OCI-LY7 (cell line): ENCODE results near the gene LRRC10. TPM values are rescaled to one million over a fixed set of nuclear protein-coding genes. Genes with fewer than 3 reads are reported as not detected.

Experiments used
- BruUV-seq: library from RNA; stranded (reverse); fragments of 400-500 nt; replicated peaks from 2 replicates; lab custom pipeline; 2021; lab: Mats Ljungman, UMichigan
- CTCF ChIA-PET: fragments of 300-600 bp; sonication (Branson Sonifier 250); formaldehyde crosslinking; loops from one replicate; lab custom pipeline; 2022; ENCODE audit warnings: antibody characterized with exemption; ENCODE audit not compliant: unreplicated experiment; lab: Charles Lee
- POLR2A ChIA-PET: fragments of 300-600 bp; sonication (Branson Sonifier 250); formaldehyde crosslinking; loops from one replicate; lab custom pipeline; 2022; ENCODE audit warnings: antibody characterized with exemption; lab: Charles Lee
- DNase-seq: peaks from one replicate; pipeline ENCODE4 v3.0.0-alpha.2; 2015; ENCODE audit warnings: low spot score
- H2AFZ ChIP-seq: fragments of 200-600 bp; sonication (generic), shearing (Covaris generic); 2 replicates; pipeline ENCODE4 v1.6.1; 2014; ENCODE audit warnings: mild to moderate bottlenecking, antibody characterized with exemption, low read length, moderate library complexity
- H3K27ac ChIP-seq: fragments of 200-600 bp; sonication (generic); 2 replicates; pipeline ENCODE4 v1.5.1; 2014; ENCODE audit warnings: mixed run types, low read depth, mild to moderate bottlenecking, moderate library complexity, low read length, inconsistent platforms; ENCODE audit not compliant: poor library complexity, severe bottlenecking
- H3K36me3 ChIP-seq: fragments of 200-600 bp; sonication (generic); 2 replicates; pipeline ENCODE4 v1.6.1; 2014; ENCODE audit warnings: mild to moderate bottlenecking, antibody characterized with exemption, low read length, moderate library complexity, mixed read lengths; ENCODE audit not compliant: insufficient read depth
- H3K4me1 ChIP-seq: fragments of 200-600 bp; sonication (generic); 2 replicates; pipeline ENCODE4 v1.5.1; 2014; ENCODE audit warnings: mild to moderate bottlenecking, low read length; ENCODE audit not compliant: insufficient read depth, poor library complexity, severe bottlenecking
- H3K4me2 ChIP-seq: fragments of 200-600 bp; sonication (generic); 2 replicates; pipeline ENCODE4 v1.6.1; 2014; ENCODE audit warnings: mild to moderate bottlenecking, low read length
- H3K4me3 ChIP-seq: fragments of 200-600 bp; sonication (generic); 2 replicates; pipeline ENCODE4 v1.5.1; 2014; ENCODE audit warnings: mild to moderate bottlenecking, low read depth, low read length; ENCODE audit not compliant: poor library complexity, severe bottlenecking
- H3K79me2 ChIP-seq: fragments of 200-600 bp; sonication (generic); 2 replicates; pipeline ENCODE4 v1.6.1; 2016; ENCODE audit warnings: low read depth, mild to moderate bottlenecking, low read length, moderate library complexity, mixed read lengths; ENCODE audit not compliant: insufficient read depth
- H3K9me2 ChIP-seq: fragments of 200-600 bp; sonication (generic); 2 replicates; pipeline ENCODE4 v1.6.1; 2016; ENCODE audit warnings: mild to moderate bottlenecking, low read length, mixed read lengths; ENCODE audit not compliant: insufficient read depth
- H3K9me3 ChIP-seq: fragments of 200-600 bp; sonication (generic); 2 replicates; pipeline ENCODE4 v1.6.1; 2014; ENCODE audit warnings: mild to moderate bottlenecking, mixed run types, low read length, mixed read lengths
- H4K20me1 ChIP-seq: fragments of 200-600 bp; sonication (generic); 2 replicates; pipeline ENCODE4 v1.6.1; 2014; ENCODE audit warnings: mild to moderate bottlenecking, antibody characterized with exemption, low read length, moderate library complexity, mixed read lengths; ENCODE audit not compliant: insufficient read depth
- EZH2phosphoT487 ChIP-seq: fragments of 200-600 bp; sonication (generic); IDR thresholded peaks from 2 replicates; pipeline ENCODE4 v1.6.1; 2018; ENCODE audit warnings: low read depth, borderline replicate concordance, mild to moderate bottlenecking, mixed run types, antibody characterized with exemption, low read length, moderate library complexity, mixed read lengths
- intact Hi-C: fragments of 100-400 bp; cut with micrococcal nuclease; formaldehyde crosslinking; loops from one replicate; pipeline ENCODE4 v1.10.0; 2022; ENCODE audit not compliant: unreplicated experiment
- total RNA-seq, 2 experiments: library from RNA; depleted of rRNA in 1 of 2; stranded (reverse); fragments of >200 nt in 1 of 2; shearing (Covaris generic) in 1 of 2; gene quantifications; 2 replicates each; pipeline ENCODE4 v1.2.3, GENCODE V29; 2014 to 2022
- TF ChIP-seq, protein P1 (sequence below): fragments of 200-600 bp; sonication (generic); conservative IDR thresholded peaks from 2 replicates; pipeline ENCODE4 v1.5.1; 2014; ENCODE audit warnings: mild to moderate bottlenecking, antibody characterized with exemption, low read length, moderate library complexity, mixed read lengths

Gene LRRC10
- total RNA-seq, 2 experiments from 2014 or later: not detected

DNA sequence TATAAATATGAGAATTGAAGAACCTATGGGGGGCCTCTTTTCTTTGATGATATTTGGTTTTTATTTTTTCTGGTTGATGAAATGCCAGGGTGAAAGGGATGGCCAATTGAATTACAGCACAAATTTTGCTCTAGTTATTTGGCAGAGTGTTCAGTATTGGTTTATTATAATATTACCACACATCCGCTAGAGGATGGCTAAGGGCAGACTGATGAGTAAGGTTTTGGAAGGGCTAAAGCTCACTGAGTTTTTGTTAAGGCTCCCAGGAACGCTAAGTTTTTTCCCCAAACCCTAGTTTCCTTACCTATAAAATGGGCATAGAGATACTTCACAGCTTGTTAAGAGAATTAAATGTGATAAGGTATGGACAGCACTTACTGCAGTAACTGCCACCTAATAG lies 34.3 kb upstream of the LRRC10 start:
- Histone ChIP-seq H3K36me3 (no peaks in the 10 kb centered on the region), H3K9me3 (no peaks in the 10 kb centered on the region), H3K9me2 (no peaks in the 10 kb centered on the region), H2AFZ (no peak overlapping the region), H3K27ac (no peak overlapping the region), H3K4me1 (peaks cover 9% of the 10 kb centered on the region), H4K20me1 (no peaks in the 10 kb centered on the region), H3K4me3 (no peak overlapping the region), H3K79me2 (no peaks in the 10 kb centered on the region), H3K4me2 (no peak overlapping the region)
- TF ChIP-seq, protein P1, sequence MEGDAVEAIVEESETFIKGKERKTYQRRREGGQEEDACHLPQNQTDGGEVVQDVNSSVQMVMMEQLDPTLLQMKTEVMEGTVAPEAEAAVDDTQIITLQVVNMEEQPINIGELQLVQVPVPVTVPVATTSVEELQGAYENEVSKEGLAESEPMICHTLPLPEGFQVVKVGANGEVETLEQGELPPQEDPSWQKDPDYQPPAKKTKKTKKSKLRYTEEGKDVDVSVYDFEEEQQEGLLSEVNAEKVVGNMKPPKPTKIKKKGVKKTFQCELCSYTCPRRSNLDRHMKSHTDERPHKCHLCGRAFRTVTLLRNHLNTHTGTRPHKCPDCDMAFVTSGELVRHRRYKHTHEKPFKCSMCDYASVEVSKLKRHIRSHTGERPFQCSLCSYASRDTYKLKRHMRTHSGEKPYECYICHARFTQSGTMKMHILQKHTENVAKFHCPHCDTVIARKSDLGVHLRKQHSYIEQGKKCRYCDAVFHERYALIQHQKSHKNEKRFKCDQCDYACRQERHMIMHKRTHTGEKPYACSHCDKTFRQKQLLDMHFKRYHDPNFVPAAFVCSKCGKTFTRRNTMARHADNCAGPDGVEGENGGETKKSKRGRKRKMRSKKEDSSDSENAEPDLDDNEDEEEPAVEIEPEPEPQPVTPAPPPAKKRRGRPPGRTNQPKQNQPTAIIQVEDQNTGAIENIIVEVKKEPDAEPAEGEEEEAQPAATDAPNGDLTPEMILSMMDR: no peak
- TF ChIP-seq EZH2phosphoT487: no peak
- intact Hi-C loops: no loop called here
- POLR2A ChIA-PET: interaction anchor here (0.5 to 1.0 kb wide), 2 partner anchors 277 to 309 kb away, joined by 3 to 5 read pairs; no protein-coding TSS in a partner anchor
- CTCF ChIA-PET: no interaction called here
- BruUV-seq: no TSS peak
- no peak for DNase-seq

DNA sequence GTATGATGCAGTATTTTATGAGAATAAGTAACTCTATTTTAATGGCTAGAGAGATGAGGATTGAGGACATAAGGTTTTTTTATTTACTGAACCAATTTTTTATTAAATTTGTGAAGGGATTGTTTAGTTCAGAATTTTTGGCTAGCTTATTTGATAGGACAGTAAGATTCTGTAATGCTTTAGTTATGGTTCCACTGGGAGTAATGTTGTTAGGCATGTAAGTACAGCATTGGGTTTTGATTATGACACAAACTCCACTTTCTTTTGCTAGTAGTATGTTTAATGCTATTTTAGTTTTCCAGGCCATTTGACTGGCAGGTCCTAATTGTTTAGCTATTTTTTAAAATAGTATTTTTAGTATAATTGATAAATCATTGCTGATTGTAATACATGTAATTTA lies 33.8 kb upstream of the LRRC10 start:
- Histone ChIP-seq H3K4me2 (no peak overlapping the region), H2AFZ (no peak overlapping the region), H3K4me3 (no peak overlapping the region), H3K4me1 (peaks cover 9% of the 10 kb centered on the region), H3K9me2 (no peaks in the 10 kb centered on the region), H3K9me3 (no peaks in the 10 kb centered on the region), H4K20me1 (no peaks in the 10 kb centered on the region), H3K79me2 (no peaks in the 10 kb centered on the region), H3K36me3 (no peaks in the 10 kb centered on the region), H3K27ac (no peak overlapping the region)
- CTCF ChIA-PET: no interaction called here
- TF ChIP-seq EZH2phosphoT487: no peak
- BruUV-seq: no TSS peak
- POLR2A ChIA-PET: interaction anchor here (0.5 to 1.0 kb wide), 4 partner anchors 33 to 1089 kb away, joined by 3 to 7 read pairs (median 4); no protein-coding TSS in a partner anchor
- intact Hi-C loops: no loop called here
- DNase-seq: no peak

DNA sequence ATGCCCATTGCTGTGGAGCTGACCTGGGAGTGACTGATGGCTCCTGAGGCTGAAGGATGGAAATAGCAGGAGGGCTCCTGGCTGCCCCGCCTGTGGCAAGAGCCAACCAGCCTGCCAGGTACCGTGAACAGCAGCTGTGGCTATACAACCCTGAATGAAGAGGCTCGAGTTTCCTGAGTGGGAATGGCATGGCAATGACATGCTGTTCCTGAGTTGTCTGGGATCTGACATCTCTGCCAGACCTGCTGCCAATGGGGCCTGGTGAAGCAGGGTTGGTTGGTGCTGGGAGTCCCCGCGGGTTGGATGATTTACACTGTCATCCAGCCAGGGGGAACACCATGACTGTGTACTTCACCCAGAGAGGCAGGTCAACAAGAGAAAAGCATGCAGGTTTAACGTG lies 31.8 kb upstream of the LRRC10 start:
- no peaks in the 10 kb centered on the region for H3K79me2 ChIP-seq
- no TSS peak for BruUV-seq
- TF ChIP-seq, protein P1: no peak
- TF ChIP-seq EZH2phosphoT487: no peak
- no peak overlapping the region for H3K4me3 ChIP-seq
- intact Hi-C loops: no loop called here
- H3K36me3 ChIP-seq: no peaks in the 10 kb centered on the region
- H3K9me2 ChIP-seq: no peaks in the 10 kb centered on the region
- DNase-seq: no peak
- H3K27ac ChIP-seq: no peak overlapping the region
- no peaks in the 10 kb centered on the region for H3K9me3 ChIP-seq
- H3K4me1 ChIP-seq: peaks cover 9% of the 10 kb centered on the region
- no peaks in the 10 kb centered on the region for H4K20me1 ChIP-seq
- ChIA-PET CTCF (no interaction called here), POLR2A (interaction anchor here (0.9 kb wide), 1 partner anchor 11 kb away, joined by 3 read pairs; no protein-coding TSS in a partner anchor)
- no peak overlapping the region for H2AFZ ChIP-seq
- H3K4me2 ChIP-seq: no peak overlapping the region
